Caco-2 (cell line): ENCODE results near the gene RAP2A. TPM values are rescaled to one million over a fixed set of nuclear protein-coding genes. Genes with fewer than 3 reads are reported as not detected.

Experiments
- BruUV-seq: library from RNA; stranded (reverse); fragments of 400-500 nt; replicated peaks from 2 replicates; lab custom pipeline; 2021; lab: Mats Ljungman, UMichigan
- CTCF ChIA-PET: fragments of 300-600 bp; sonication (Branson Sonifier 250); formaldehyde crosslinking; loops from one replicate; lab custom pipeline; 2022; ENCODE audit warnings: antibody characterized with exemption; lab: Charles Lee
- POLR2A ChIA-PET: fragments of 300-600 bp; sonication (Branson Sonifier 250); formaldehyde crosslinking; loops from one replicate; lab custom pipeline; 2022; ENCODE audit warnings: antibody characterized with exemption; lab: Charles Lee
- DNase-seq, 2 experiments: peaks; one replicate each; pipeline versions ENCODE4 v3.0.0 to v3.0.0-alpha.2; 2020 to 2022
- H3K27me3 ChIP-seq: replicated peaks from 2 replicates; pipeline ENCODE4 v1.6.0; 2011; ENCODE audit warnings: low read length; ENCODE audit not compliant: control insufficient read depth, insufficient read depth
- H3K36me3 ChIP-seq: 2 replicates; pipeline ENCODE4 v1.5.1; 2011; ENCODE audit warnings: low read length; ENCODE audit not compliant: control insufficient read depth, insufficient read depth
- H3K4me1 ChIP-seq: fragments of 250-450 bp; sonication (Bioruptor Pico); 2 replicates; pipeline ENCODE4 v1.5.1; 2020; ENCODE audit warnings: mild to moderate bottlenecking
- H3K4me3 ChIP-seq: 2 replicates; pipeline ENCODE4 v1.5.1; 2011; ENCODE audit warnings: low read depth, mild to moderate bottlenecking, control low read depth, low read length
- H3K9me3 ChIP-seq: fragments of 250-450 bp; sonication (Bioruptor Pico); 2 replicates; pipeline ENCODE4 v1.5.1; 2020; ENCODE audit warnings: mild to moderate bottlenecking, moderate library complexity
- H3K27ac Mint-ChIP-seq: one replicate; pipeline ENCODE4 v1.8.0; 2022; ENCODE audit warnings: mixed read lengths; ENCODE audit not compliant: unreplicated experiment
- H3K27me3 Mint-ChIP-seq: one replicate; pipeline ENCODE4 v1.8.0; 2022; ENCODE audit warnings: mixed read lengths; ENCODE audit not compliant: insufficient read depth, unreplicated experiment
- H3K36me3 Mint-ChIP-seq: one replicate; pipeline ENCODE4 v1.8.0; 2022; ENCODE audit warnings: mild to moderate bottlenecking, mixed read lengths; ENCODE audit not compliant: insufficient read depth, unreplicated experiment
- H3K4me1 Mint-ChIP-seq: one replicate; pipeline ENCODE4 v1.8.0; 2022; ENCODE audit warnings: low read depth, mixed read lengths; ENCODE audit not compliant: unreplicated experiment
- H3K4me3 Mint-ChIP-seq: one replicate; pipeline ENCODE4 v1.8.0; 2022; ENCODE audit warnings: mild to moderate bottlenecking, moderate library complexity, mixed read lengths; ENCODE audit not compliant: unreplicated experiment
- H3K9me3 Mint-ChIP-seq: one replicate; pipeline ENCODE4 v1.8.0; 2022; ENCODE audit warnings: mixed read lengths; ENCODE audit not compliant: unreplicated experiment
- CTCF ChIP-seq, 2 experiments: fragments of 200-600 bp in 1 of 2; IDR thresholded peaks; 1 replicate in 1 of 2; 2 replicates in 1 of 2; pipeline versions ENCODE4 v1.5.1 to v1.8.0; 2011 to 2022; ENCODE audit warnings: antibody characterized with exemption in 1 of 2, control low read depth in 1 of 2, inconsistent platforms in 1 of 2, low read depth in 1 of 2, low read length in 1 of 2, mild to moderate bottlenecking in 1 of 2, moderate library complexity in 1 of 2; ENCODE audit not compliant: insufficient read depth in 1 of 2, severe bottlenecking in 1 of 2, unreplicated experiment in 1 of 2
- intact Hi-C: fragments of 100-400 bp; cut with micrococcal nuclease; formaldehyde crosslinking; loops from one replicate; pipeline ENCODE4 v1.10.0; 2022; ENCODE audit not compliant: unreplicated experiment
- total RNA-seq: library from RNA; stranded (reverse); gene quantifications from 2 replicates; pipeline ENCODE4 v1.2.3, GENCODE V29; 2022

RAP2A gene
- total RNA-seq, 1 experiment from 2014 or later, result 19.7 TPM

- Mint-ChIP-seq H3K27me3 (peaks cover 6% of the 10 kb centered on the region), H3K36me3 (no peaks in the 10 kb centered on the region)
- H3K9me3 ChIP-seq, result no peaks in the 10 kb centered on the region
These were observed 7.3 kb upstream of the RAP2A start for GRCh38 chr13:97426695-97427094.

GRCh38 chr13:97429681-97430081 lies 4.3 kb upstream of the RAP2A start:
- CTCF ChIA-PET, result no interaction called here
- POLR2A ChIA-PET, result no interaction called here
- no TSS peak for BruUV-seq

More at GRCh38 chr13:97426695-97427094, 7.3 kb upstream of the RAP2A start:
- Histone ChIP-seq H3K36me3 (no peaks in the 10 kb centered on the region), H3K4me1 (peaks cover 8% of the 10 kb centered on the region; the same call in 1 of the 2 replicates), H3K4me3 (no peak overlapping the region), H3K27me3 (no peaks in the 10 kb centered on the region; the same call in 1 of the 2 replicates)
- Mint-ChIP-seq H3K4me3 (no peak overlapping the region), H3K27ac (no peak overlapping the region), H3K4me1 (no peaks in the 10 kb centered on the region), H3K9me3 (no peaks in the 10 kb centered on the region)
- no peak for TF ChIP-seq CTCF (IDR thresholded peaks at IDR 0.05; ENCODE audit: insufficient read depth in 1 of 2, low read depth in 1 of 2, low read length in 1 of 2, severe bottlenecking in 1 of 2, unreplicated experiment in 1 of 2)
- intact Hi-C loops, result no loop called here
- CTCF ChIA-PET, result no interaction called here
- POLR2A ChIA-PET, result no interaction called here
- BruUV-seq, result no TSS peak
- DNase-seq, result no peak

GRCh38 chr13:97430296-97430695 lies 3.7 kb upstream of the RAP2A start:
- no peaks in the 10 kb centered on the region for H3K9me3 ChIP-seq
- H3K36me3 ChIP-seq, result no peaks in the 10 kb centered on the region
- no peak overlapping the region for H3K4me3 ChIP-seq
- peaks cover 13% of the 10 kb centered on the region; the same call in 1 of the 2 replicates for H3K4me1 ChIP-seq
- no peak for DNase-seq
- H3K27me3 ChIP-seq, result no peaks in the 10 kb centered on the region
- POLR2A ChIA-PET, result no interaction called here
- Mint-ChIP-seq H3K9me3 (no peaks in the 10 kb centered on the region), H3K36me3 (peaks cover 17% of the 10 kb centered on the region), H3K4me1 (no peaks in the 10 kb centered on the region), H3K27ac (no peak overlapping the region), H3K27me3 (peaks cover 6% of the 10 kb centered on the region), H3K4me3 (no peak overlapping the region)
- TF ChIP-seq CTCF (IDR thresholded peaks at IDR 0.05; ENCODE audit: insufficient read depth in 1 of 2, low read depth in 1 of 2, low read length in 1 of 2, severe bottlenecking in 1 of 2, unreplicated experiment in 1 of 2), result no peak
- CTCF ChIA-PET, result no interaction called here
- no TSS peak for BruUV-seq
- intact Hi-C loops, result loop anchor here (5.0 kb wide), 1 partner anchor 403 kb away; no protein-coding TSS in a partner anchor

More at GRCh38 chr13:97429681-97430081, 4.3 kb upstream of the RAP2A start:
- intact Hi-C loops, result loop anchor here (5.0 kb wide), 1 partner anchor 402 kb away; no protein-coding TSS in a partner anchor
- no peaks in the 10 kb centered on the region for H3K4me1 Mint-ChIP-seq
- H3K27me3 Mint-ChIP-seq, result peaks cover 6% of the 10 kb centered on the region
- H3K27ac Mint-ChIP-seq, result no peak overlapping the region
- no peak overlapping the region for H3K4me3 ChIP-seq
- no peaks in the 10 kb centered on the region for H3K9me3 Mint-ChIP-seq
- no peak overlapping the region for H3K4me3 Mint-ChIP-seq
- no peak for TF ChIP-seq CTCF (IDR thresholded peaks at IDR 0.05; ENCODE audit: insufficient read depth in 1 of 2, low read depth in 1 of 2, low read length in 1 of 2, severe bottlenecking in 1 of 2, unreplicated experiment in 1 of 2)
- H3K27me3 ChIP-seq, result no peaks in the 10 kb centered on the region
- peaks cover 13% of the 10 kb centered on the region; the same call in 1 of the 2 replicates for H3K4me1 ChIP-seq
- H3K36me3 ChIP-seq, result no peaks in the 10 kb centered on the region
- peaks cover 17% of the 10 kb centered on the region for H3K36me3 Mint-ChIP-seq
- no peaks in the 10 kb centered on the region for H3K9me3 ChIP-seq
- DNase-seq, result no peak
